Measurements from ENCODE around the gene XRCC1.
A peak's percentile ranks its signal among the peaks of the same experiment; 100 is the strongest.

Gene XRCC1

DNA sequence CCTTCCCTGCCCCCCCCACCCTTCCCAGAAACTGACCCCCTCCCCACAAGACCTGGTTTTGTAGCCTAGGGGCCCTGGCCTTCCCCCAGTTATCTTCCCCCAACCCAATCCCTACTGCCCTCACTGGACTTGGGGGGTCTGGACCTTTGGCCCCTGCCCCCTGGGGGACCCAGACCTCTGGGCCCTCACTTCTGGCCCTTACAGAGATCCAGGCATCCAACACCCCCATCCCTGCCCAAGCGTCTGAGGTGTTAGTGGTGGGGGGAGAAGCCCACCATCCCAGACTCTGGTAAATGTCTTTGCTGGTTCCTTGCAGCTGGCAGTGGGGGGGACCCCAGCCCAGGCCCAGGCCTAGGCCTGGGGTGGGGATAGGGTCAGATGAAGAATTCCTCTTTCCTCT is 47.6 kb upstream of the XRCC1 start:
- TF ChIP-seq POLR2AphosphoS5 (IDR thresholded peaks at IDR 0.05; ENCODE audit: low read depth), result no peak
- TF ChIP-seq, protein P1, sequence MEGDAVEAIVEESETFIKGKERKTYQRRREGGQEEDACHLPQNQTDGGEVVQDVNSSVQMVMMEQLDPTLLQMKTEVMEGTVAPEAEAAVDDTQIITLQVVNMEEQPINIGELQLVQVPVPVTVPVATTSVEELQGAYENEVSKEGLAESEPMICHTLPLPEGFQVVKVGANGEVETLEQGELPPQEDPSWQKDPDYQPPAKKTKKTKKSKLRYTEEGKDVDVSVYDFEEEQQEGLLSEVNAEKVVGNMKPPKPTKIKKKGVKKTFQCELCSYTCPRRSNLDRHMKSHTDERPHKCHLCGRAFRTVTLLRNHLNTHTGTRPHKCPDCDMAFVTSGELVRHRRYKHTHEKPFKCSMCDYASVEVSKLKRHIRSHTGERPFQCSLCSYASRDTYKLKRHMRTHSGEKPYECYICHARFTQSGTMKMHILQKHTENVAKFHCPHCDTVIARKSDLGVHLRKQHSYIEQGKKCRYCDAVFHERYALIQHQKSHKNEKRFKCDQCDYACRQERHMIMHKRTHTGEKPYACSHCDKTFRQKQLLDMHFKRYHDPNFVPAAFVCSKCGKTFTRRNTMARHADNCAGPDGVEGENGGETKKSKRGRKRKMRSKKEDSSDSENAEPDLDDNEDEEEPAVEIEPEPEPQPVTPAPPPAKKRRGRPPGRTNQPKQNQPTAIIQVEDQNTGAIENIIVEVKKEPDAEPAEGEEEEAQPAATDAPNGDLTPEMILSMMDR (IDR thresholded peaks at IDR 0.05; ENCODE audit: insufficient read depth, low read length), result no peak
- TF ChIP-seq SPI1 (IDR thresholded peaks at IDR 0.05; ENCODE audit: borderline replicate concordance, low read depth), result no peak
- no peak for TF ChIP-seq GABPA (IDR thresholded peaks at IDR 0.05; ENCODE audit: low read depth)
- TF ChIP-seq, protein P2, sequence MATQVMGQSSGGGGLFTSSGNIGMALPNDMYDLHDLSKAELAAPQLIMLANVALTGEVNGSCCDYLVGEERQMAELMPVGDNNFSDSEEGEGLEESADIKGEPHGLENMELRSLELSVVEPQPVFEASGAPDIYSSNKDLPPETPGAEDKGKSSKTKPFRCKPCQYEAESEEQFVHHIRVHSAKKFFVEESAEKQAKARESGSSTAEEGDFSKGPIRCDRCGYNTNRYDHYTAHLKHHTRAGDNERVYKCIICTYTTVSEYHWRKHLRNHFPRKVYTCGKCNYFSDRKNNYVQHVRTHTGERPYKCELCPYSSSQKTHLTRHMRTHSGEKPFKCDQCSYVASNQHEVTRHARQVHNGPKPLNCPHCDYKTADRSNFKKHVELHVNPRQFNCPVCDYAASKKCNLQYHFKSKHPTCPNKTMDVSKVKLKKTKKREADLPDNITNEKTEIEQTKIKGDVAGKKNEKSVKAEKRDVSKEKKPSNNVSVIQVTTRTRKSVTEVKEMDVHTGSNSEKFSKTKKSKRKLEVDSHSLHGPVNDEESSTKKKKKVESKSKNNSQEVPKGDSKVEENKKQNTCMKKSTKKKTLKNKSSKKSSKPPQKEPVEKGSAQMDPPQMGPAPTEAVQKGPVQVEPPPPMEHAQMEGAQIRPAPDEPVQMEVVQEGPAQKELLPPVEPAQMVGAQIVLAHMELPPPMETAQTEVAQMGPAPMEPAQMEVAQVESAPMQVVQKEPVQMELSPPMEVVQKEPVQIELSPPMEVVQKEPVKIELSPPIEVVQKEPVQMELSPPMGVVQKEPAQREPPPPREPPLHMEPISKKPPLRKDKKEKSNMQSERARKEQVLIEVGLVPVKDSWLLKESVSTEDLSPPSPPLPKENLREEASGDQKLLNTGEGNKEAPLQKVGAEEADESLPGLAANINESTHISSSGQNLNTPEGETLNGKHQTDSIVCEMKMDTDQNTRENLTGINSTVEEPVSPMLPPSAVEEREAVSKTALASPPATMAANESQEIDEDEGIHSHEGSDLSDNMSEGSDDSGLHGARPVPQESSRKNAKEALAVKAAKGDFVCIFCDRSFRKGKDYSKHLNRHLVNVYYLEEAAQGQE (IDR thresholded peaks at IDR 0.05; ENCODE audit: insufficient replicate concordance, low read depth), result no peak
- Histone ChIP-seq H3K4me3 (replicated peaks; ENCODE audit: insufficient read depth, low read length) (no peak overlapping the region), H3K27ac (replicated peaks) (no peak overlapping the region), H3K27me3 (ENCODE audit: insufficient read depth, poor library complexity, severe bottlenecking) (peaks cover 2% of the 10 kb centered on the region)
- no peak for DNase-seq (ENCODE audit: low read depth in 1 of 2, low spot score in 1 of 2)

DNA sequence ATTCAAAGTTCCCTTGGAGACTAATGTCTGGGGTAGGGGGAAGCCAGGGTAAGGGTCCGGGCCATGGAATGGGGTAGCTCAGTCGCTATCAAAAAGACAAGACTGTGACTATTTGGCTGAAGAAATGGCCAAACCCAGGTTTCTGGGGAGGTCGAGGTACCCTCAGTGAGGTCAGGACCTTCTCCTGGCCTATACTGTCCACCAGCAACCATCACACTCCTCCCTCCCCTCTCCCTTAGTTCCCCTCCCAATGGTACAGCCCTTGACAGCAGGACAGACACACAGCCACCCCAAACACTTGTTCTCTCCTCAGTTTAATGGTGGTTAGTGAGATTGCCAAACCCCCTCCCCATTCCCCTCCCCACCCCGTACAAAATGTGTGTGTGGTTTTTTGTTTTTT is 46.7 kb upstream of the XRCC1 start:
- H3K27ac ChIP-seq (replicated peaks), result no peak overlapping the region
- H3K4me3 ChIP-seq (replicated peaks; ENCODE audit: insufficient read depth, low read length), result no peak overlapping the region
- no peak for DNase-seq (ENCODE audit: low read depth in 1 of 2, low spot score in 1 of 2)
- TF ChIP-seq, protein P1 (IDR thresholded peaks at IDR 0.05; ENCODE audit: insufficient read depth, low read length), result no peak
- TF ChIP-seq, protein P2 (IDR thresholded peaks at IDR 0.05; ENCODE audit: insufficient replicate concordance, low read depth), result no peak
- TF ChIP-seq GABPA (IDR thresholded peaks at IDR 0.05; ENCODE audit: low read depth) (no peak), SPI1 (IDR thresholded peaks at IDR 0.05; ENCODE audit: borderline replicate concordance, low read depth) (no peak), POLR2AphosphoS5 (IDR thresholded peaks at IDR 0.05; ENCODE audit: low read depth) (no peak)
- H3K27me3 ChIP-seq (ENCODE audit: insufficient read depth, poor library complexity, severe bottlenecking), result peaks cover 2% of the 10 kb centered on the region

DNA sequence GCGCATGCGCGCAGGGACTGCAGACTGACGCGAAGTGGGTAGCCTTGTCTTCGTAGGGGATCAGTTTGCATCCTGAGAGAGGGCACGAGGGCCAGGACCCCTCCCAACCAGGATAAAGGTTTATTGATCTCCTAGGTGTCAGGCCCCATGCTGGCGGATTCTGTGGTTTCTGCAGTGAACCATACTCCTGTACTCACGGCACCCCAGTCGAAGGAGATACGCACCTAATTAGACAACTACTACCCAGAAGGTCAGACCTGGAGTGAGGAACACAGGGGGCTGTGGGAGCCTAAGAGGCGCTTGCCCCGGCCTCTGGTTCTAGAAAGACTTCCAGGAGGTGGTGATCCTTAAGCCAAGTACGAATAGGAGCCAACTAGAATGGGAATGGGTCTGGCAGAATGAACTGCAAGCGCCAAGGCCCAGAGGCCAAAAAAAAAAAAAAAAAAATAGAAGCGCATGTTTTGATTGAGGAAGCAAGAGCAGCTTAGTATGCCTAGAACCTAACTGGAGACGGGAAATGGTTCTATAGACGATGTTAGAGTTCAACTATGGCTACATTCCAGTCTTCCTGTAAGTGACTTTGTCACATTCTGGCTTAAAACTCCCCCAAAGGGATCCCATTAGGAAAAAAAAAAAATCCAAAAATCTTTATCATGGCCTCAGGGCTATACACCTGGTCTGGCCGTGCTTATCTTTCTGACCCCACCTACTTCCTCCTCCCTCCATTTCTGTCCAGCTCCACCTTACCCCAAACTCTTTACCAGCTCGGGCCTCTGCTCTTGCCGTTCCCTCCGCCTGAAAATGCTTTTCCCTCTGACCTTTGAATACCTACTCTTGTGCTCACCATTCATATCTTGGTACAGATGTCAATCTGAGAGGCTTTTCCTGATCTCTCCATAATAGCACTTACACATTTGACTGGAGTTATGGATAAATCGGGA is 45.0 kb upstream of the XRCC1 start:
- TF ChIP-seq SPI1 (IDR thresholded peaks at IDR 0.05; ENCODE audit: borderline replicate concordance, low read depth) (no peak), POLR2AphosphoS5 (IDR thresholded peaks at IDR 0.05; ENCODE audit: low read depth) (no peak; the same call in 1 of the 2 replicates), GABPA (IDR thresholded peaks at IDR 0.05; ENCODE audit: low read depth) (no peak)
- TF ChIP-seq, protein P2 (IDR thresholded peaks at IDR 0.05; ENCODE audit: insufficient replicate concordance, low read depth), result no peak
- TF ChIP-seq, protein P1 (IDR thresholded peaks at IDR 0.05; ENCODE audit: insufficient read depth, low read length), result no peak
- Histone ChIP-seq H3K4me3 (replicated peaks; ENCODE audit: insufficient read depth, low read length) (peak overlapping the region; percentile 72), H3K27me3 (ENCODE audit: insufficient read depth, poor library complexity, severe bottlenecking) (peaks cover 1% of the 10 kb centered on the region), H3K27ac (replicated peaks) (peak overlapping the region; percentile 89)
- no peak for DNase-seq (ENCODE audit: low read depth in 1 of 2, low spot score in 1 of 2)

Measured in HL-60 (cell line).